ENCODE results near the gene UNCX. TPM values are rescaled to one million over a fixed set of nuclear protein-coding genes. Genes with fewer than 3 reads are reported as not detected.

UNCX gene
- total and polyA plus RNA-seq, 2 of the 8 experiments (the other 6 are each of a cell fraction or from before 2014, with no cell fraction given): not detected

DNA sequence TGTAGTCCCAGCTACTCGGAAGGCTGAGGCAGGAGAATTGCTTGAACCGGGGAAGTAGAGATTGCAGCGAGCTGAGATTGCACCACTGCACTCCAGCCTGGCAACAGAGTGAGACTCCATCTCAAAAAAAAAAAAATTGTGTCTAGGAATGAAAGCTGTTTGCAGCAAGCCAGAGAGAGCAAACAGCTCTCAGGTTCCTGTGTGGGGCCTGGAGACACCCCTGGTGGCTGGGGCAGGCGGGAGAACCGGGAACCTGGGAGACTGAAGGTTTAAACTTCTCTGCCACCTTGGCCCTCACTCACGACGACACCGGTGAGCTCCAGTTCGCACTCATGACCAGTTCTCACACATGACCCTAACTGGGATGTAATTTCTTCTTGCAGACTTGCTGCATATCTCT is 13.2 kb upstream of the UNCX start (continued):
- TF ChIP-seq NANOG (IDR thresholded peaks at IDR 0.05; ENCODE audit: insufficient read depth, low read depth, low read length, poor library complexity, severe bottlenecking) (no peak), KDM1A (IDR thresholded peaks at IDR 0.05; ENCODE audit: borderline replicate concordance, low read length) (no peak)
